HTERT RPE-1 (cell line): ENCODE measurements around the gene XXYLT1.
"Not testable (repeated sequence)": the region's sequence is repeated elsewhere in the genome, so short reads cannot be mapped to it uniquely, and the experiment has no call there.

Source experiments
- in situ Hi-C: fragments of 300-500 bp; cut with MboI; formaldehyde crosslinking; loops from 4 replicates; pipeline ENCODE4 v1.14.3; 2020; ENCODE audit warnings: low sequenced_read_pairs

Gene XXYLT1

DNA sequence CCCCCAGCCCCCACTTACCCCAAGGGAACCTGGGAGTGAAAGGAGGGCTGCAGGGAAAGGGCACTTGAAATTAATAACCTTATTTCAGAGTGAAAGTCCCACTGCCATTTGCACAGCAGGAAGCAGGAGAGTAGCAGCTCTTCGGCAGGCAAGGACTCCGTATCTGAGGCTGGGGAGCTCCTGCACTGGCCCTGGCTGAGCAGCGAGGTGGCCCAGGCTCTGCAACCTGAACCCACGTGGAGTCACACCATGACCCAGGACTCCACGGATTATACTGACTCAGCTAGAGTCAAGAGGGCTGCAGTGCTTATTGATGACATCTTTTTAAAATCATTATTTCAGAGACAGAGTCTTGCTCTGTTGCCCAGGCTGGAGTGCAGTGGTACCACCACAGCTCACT, 214.5 kb downstream of the XXYLT1 start:
- in situ Hi-C loops, result no loop called here

DNA sequence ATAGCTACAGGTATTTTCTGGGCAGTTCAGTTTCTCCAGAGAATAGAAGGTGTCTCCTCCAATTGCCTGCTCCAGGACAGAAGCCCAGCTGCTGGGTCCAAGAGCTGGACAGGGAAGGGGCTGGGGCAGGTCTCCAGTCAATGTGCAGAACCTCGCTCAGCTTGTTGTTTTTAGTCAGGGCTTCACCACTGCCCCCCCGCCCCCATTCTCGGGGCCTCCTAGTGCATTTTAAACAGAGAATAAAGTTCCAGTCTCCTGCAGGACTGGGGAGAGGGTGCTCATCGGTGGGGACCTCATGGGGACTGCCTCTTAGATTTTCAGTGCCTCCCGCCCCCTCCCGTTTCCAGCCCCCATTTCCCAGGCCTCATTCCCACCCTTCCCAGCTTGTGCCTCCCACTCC, 216.6 kb downstream of the XXYLT1 start:
- in situ Hi-C loops, result no loop called here

DNA sequence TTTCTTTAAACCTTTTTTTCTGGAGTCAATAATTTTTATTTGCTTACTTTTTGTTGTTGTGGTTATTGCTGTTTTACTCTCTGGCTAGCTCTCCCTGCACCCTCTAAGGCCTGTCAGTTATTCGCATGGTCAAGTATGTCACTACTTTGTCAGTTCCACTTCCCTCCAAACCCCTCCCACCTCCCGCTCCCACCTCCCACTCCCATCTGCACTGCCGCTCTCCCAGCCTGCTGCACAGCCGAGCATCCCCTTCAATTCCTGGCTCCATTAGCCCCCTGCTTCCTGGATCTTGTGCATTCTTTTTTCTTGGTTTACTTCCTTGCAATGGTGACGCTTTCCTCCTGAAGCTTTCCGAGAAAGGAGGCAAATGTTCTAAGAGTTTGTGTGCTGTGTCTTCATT, 218.0 kb downstream of the XXYLT1 start:
- in situ Hi-C loops, result no loop called here

GRCh38 chr3:195050296-195050695, 220.7 kb downstream of the XXYLT1 start:
- in situ Hi-C loops, result not testable (repeated sequence)

- in situ Hi-C loops, result no loop called here
Observed at GRCh38 chr3:195048059-195048905, 222.7 kb downstream of the XXYLT1 start.

DNA sequence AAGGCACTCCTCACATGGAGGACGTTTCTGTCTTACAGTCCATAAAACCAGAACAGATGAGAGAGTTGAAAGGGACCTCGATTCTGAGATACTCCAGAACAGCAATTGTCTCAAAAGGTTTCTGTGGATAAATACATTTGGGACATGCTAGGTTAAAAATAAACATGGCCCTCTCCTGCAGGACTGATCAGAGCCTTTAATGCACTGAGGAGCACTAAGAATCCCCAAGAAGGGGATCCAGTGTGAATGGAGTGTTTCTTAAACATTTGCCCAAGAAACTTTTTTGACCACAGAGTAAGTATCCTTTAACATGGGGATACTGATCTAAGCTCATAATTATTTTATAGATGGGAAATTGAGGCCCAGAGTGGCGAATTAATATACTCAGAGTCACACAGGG, 223.4 kb downstream of the XXYLT1 start:
- in situ Hi-C loops, result no loop called here

DNA sequence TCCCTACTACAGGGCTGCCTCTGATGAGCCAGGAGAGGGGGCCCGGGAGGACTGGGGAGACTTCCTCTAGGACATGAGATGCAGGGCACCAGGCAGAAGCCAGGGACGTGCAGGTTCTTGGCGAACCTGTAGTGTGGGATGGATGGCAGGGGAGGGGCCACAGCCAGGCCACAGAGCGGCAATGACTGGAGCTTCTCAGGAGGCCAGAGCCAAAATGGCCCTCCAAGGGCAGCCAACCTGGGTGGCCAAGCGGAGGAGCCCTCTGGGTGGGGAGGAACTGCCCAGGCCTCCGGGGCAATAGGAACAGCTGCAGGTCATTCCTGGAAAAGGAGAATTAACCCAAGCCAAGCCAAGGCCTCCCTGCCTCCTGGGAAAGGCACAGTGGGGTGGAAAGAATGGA, 224.5 kb downstream of the XXYLT1 start:
- in situ Hi-C loops, result no loop called here

GRCh38 chr3:195045481-195046210, 225.3 kb downstream of the XXYLT1 start:
- in situ Hi-C loops, result no loop called here

GRCh38 chr3:195044411-195044810, 226.5 kb downstream of the XXYLT1 start:
- in situ Hi-C loops, result no loop called here

- in situ Hi-C loops, result no loop called here
Observed at GRCh38 chr3:195043607-195044339, 227.2 kb downstream of the XXYLT1 start.

DNA sequence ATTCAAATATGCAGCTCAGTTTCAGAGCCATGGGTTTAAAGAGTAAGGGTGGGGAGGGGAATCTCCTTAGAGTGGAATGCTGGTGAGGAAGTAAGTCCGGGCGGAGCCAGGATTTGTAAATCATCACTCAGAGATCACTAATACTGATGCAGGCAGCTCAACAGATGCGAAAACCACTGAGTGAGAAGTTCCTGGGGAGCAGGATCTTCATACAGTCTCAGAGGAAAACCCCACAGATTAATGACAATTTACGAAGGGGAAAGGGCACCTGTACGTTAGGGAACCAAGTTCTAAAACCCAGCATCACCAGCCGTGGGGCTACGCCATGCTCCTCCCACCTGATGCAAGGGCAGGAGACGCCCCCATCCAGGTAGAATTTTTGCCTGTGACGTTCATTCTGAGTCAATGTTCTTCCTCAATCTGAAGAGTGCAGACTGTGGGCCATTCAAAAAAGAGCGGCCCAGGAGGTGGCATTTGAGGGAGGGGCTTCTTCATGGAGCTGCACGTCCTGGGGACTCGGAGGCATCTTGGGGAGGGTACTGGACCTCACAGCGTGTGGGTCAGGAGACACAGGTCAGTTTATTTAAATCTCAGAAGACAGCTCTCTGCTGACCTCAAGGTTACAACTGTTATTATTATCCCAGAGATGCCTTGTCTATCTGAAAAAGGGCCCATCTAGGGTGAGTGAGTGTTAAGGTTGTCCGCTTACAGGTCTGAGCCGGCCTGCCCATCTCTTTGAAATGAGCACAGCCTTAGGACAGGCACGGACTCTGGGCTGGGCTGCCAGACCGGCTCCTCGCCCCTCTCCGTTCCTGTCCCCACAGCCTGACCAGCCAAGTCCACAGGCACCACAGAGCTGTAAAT, 228.0 kb downstream of the XXYLT1 start:
- in situ Hi-C loops, result no loop called here

DNA sequence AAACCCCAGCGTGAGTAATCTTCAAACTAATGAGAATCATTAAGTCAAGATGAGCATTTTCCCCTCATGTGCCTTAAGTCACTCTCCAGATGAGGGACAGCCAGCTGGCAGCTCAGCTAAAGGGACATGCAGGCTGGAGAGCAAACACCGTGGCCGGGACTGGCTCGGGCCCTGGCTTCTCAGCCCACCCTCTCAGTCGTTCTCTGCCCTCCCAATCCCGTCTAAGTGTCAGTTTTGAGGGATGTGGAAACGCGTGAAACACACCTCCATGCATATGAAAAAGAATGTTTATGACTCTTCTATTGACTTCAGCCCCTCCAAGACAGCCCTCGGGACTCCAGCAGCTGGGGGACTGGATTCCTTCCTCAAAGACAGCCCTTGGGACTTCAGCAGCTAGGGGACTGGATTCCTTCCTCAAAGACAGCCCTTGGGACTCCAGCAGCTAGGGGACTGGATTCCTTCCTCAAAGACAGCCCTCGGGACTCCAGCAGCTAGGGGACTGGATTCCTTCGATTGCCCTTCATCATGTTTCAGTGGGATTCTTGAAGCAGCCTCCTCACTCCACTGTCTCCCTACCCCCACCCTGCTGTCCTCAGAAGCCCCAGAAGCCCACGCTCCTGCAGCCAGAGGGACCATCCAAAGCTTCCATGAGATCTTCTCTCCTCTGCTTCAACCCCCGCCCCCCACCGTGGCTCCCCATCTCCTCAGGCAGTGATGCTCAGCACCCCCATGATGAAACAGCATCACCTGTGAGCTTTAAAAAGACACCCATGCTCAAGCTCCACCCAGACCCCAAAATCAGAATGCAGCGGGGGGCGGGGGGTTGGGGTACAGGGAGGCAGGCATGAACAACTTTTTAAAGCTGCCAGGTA, 228.9 kb downstream of the XXYLT1 start:
- in situ Hi-C loops, result no loop called here

GRCh38 chr3:195040773-195041520, 230.0 kb downstream of the XXYLT1 start:
- in situ Hi-C loops, result no loop called here

- in situ Hi-C loops, result no loop called here
Observed at GRCh38 chr3:195040094-195040493, 230.9 kb downstream of the XXYLT1 start.

DNA sequence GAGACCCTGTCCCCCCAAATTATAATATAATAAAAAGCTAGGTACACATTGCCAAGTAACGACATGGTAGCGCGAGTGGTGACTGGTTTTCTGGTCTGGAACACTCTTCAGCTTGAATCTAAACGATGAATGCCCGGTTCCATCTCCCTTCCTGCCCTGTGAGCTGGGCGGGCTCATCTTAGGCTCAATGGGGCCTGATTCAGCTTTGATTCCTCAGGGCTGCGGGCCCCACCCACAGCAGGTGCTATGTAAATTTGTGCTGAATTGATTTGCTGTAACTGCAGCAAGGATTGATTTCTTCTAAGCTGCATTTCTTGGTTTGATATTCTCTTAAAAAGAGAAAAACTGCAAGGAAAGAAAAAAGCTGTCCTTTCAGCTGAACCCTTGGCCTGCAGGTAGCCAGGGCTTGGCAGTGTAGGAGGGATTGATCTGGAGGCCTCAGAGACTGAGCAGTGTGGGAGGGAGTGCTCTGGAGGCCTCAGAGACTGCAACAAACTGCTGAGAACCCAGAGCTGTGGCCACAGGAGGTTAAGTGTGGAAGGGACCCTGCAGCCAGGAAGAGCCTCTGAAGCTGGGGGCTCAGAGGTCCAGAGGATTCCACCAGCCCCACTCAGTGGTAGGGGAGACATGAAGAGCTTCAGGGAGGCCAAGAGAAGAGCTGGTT, 231.6 kb downstream of the XXYLT1 start:
- in situ Hi-C loops, result no loop called here

DNA sequence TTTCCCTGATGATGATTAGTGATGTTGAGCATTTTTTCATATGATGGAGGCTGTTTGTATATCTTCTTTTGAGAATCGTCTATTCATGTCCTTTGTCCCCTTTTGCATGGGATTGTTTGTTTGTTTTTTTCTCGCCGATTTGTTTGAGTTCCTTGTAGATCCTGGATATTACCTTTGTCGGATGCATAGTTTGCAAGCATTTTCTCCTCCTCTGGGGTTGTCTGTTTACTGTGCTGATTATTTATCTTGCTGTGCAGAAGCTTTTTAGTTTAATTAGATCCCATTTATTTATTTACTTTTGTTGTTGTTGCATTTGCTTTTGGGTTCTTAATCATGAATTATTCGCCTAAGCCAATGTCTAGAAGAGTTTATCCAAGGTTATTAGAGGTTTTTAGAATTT, 232.8 kb downstream of the XXYLT1 start:
- in situ Hi-C loops, result no loop called here

DNA sequence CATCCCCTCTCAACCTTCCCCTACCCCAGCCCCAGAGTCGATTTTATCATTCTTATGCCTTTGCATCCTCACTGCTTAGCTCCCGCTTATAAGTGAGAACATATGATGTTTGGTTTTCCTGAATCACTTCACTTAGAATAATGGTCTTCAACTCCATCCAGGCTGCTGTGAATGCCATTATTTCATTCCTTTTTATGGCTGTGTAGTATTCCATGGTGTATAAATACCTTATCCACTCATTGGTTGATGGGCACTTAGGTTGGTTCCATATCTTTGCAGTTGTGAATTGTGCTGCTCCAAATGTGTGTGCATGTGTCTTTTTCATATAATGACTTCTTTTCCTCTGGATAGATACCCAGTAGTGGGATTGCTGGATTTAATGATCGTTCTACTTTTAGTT, 233.4 kb downstream of the XXYLT1 start:
- in situ Hi-C loops, result not testable (repeated sequence)

DNA sequence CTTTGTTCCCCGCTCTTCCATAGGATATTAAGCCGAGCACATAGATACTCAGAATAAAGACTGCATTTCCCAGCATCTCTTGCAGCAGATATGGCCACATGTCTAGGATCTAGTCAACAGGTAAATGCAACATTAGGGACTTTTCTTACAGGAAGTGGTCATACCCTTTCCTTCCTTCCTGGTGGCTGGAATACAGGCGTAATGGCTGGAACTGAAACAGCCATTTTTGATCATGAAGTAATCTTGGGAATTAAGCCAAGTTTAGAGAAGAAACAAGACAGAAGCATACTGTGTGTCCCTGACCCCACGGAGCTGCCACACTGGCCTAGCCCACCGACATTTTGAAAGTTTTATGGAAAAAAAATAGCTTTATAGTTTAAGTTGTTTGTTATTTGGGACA, 234.0 kb downstream of the XXYLT1 start:
- in situ Hi-C loops, result no loop called here
